ENCODE measurements around the gene CLRN2.

DNA sequence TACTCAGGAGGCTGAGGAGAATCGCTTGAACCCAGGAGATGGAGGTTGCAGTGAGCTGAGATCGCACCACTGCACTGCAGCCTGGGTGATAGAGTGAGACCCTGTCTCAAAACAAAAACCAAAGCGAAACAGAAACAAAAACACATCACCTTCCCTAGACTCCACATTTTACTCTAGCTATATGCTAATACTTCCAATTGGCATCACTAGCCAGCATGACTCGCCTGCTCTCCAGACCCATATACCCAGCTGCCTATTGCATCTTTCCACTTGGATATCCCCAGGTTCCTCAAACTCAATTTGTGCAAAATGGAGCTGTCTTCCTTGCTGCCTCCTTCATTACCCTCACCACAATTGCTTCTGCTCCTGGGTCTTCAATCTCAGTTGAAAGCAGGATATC lies 39.6 kb downstream of the CLRN2 start:
- TF ChIP-seq, protein P1, sequence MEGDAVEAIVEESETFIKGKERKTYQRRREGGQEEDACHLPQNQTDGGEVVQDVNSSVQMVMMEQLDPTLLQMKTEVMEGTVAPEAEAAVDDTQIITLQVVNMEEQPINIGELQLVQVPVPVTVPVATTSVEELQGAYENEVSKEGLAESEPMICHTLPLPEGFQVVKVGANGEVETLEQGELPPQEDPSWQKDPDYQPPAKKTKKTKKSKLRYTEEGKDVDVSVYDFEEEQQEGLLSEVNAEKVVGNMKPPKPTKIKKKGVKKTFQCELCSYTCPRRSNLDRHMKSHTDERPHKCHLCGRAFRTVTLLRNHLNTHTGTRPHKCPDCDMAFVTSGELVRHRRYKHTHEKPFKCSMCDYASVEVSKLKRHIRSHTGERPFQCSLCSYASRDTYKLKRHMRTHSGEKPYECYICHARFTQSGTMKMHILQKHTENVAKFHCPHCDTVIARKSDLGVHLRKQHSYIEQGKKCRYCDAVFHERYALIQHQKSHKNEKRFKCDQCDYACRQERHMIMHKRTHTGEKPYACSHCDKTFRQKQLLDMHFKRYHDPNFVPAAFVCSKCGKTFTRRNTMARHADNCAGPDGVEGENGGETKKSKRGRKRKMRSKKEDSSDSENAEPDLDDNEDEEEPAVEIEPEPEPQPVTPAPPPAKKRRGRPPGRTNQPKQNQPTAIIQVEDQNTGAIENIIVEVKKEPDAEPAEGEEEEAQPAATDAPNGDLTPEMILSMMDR (IDR thresholded peaks at IDR 0.05; ENCODE audit: insufficient read depth, low read depth, low read length), result no peak
- no peak for TF ChIP-seq EZH2 (IDR thresholded peaks at IDR 0.05; ENCODE audit: insufficient read depth, low read length)
